ENCODE data around the gene KCNT1. TPM values are rescaled to one million over a fixed set of nuclear protein-coding genes. Genes with fewer than 3 reads are reported as not detected.

Gene KCNT1
- total RNA-seq, 1 experiment from 2014 or later: 0.68 TPM

- Histone ChIP-seq H2BK12ac (ENCODE audit: insufficient read length, low read depth, low read length) (no peak overlapping the region), H3K4ac (ENCODE audit: low read depth, low read length) (no peak overlapping the region), H3K9ac (ENCODE audit: extremely low read depth, insufficient read length, low read length) (no peak overlapping the region), H2AFZ (ENCODE audit: low read length) (no peak overlapping the region), H3K56ac (ENCODE audit: insufficient read length, low read depth, low read length) (no peak overlapping the region), H3K79me1 (ENCODE audit: insufficient read depth, low read depth, low read length, poor library complexity, severe bottlenecking) (no peaks in the 10 kb centered on the region), H4K5ac (ENCODE audit: insufficient read length, low read depth, low read length) (no peak overlapping the region), H3K9me3 (ENCODE audit: control insufficient read depth, low read depth, low read length) (no peaks in the 10 kb centered on the region), H3K27ac (ENCODE audit: insufficient read length, low read depth, low read length) (no peak overlapping the region), H3K14ac (ENCODE audit: insufficient read depth, low read length) (no peak overlapping the region), H2BK20ac (ENCODE audit: low read depth, low read length, poor library complexity, severe bottlenecking) (no peak overlapping the region), H3T11ph (ENCODE audit: low read length) (no peak overlapping the region), H3K23ac (ENCODE audit: insufficient read length, low read depth, low read length) (no peak overlapping the region), H3K18ac (ENCODE audit: insufficient read length, low read depth, low read length) (no peak overlapping the region), H3K4me1 (ENCODE audit: insufficient read depth, low read length) (no peaks in the 10 kb centered on the region), H2AK5ac (ENCODE audit: insufficient read length, low read length) (no peak overlapping the region), H3K23me2 (ENCODE audit: insufficient read length, low read depth, low read length, poor library complexity, severe bottlenecking) (no peaks in the 10 kb centered on the region), H2BK5ac (ENCODE audit: insufficient read length, low read length) (no peak overlapping the region), H3K4me2 (ENCODE audit: insufficient read depth, insufficient read length, low read length) (no peak overlapping the region), H2BK15ac (ENCODE audit: low read depth, low read length) (no peak overlapping the region), H4K91ac (ENCODE audit: insufficient read length, low read depth, low read length) (no peak overlapping the region), H3K79me2 (ENCODE audit: insufficient read depth, low read length) (no peaks in the 10 kb centered on the region), H4K20me1 (ENCODE audit: control insufficient read depth, insufficient read depth, insufficient read length) (peaks cover 2% of the 10 kb centered on the region), H3K27me3 (ENCODE audit: insufficient read depth, low read length) (no peaks in the 10 kb centered on the region), H4K8ac (replicated peaks; ENCODE audit: insufficient read length, low read depth, low read length) (no peak overlapping the region), H2BK120ac (ENCODE audit: low read depth, low read length, poor library complexity, severe bottlenecking) (no peak overlapping the region)
- Mint-ChIP-seq H3K27ac (no peak overlapping the region), H3K4me3 (no peak overlapping the region), H3K4me1 (no peaks in the 10 kb centered on the region), H3K36me3 (ENCODE audit: insufficient read depth in 1 of 3, low read depth in 3 of 3) (no peaks in the 10 kb centered on the region), H3K27me3 (ENCODE audit: low read depth) (no peaks in the 10 kb centered on the region; the same call in 1 of the 2 replicates), H3K9me3 (no peaks in the 10 kb centered on the region)
- no peak for DNase-seq
- TF ChIP-seq, protein P1, sequence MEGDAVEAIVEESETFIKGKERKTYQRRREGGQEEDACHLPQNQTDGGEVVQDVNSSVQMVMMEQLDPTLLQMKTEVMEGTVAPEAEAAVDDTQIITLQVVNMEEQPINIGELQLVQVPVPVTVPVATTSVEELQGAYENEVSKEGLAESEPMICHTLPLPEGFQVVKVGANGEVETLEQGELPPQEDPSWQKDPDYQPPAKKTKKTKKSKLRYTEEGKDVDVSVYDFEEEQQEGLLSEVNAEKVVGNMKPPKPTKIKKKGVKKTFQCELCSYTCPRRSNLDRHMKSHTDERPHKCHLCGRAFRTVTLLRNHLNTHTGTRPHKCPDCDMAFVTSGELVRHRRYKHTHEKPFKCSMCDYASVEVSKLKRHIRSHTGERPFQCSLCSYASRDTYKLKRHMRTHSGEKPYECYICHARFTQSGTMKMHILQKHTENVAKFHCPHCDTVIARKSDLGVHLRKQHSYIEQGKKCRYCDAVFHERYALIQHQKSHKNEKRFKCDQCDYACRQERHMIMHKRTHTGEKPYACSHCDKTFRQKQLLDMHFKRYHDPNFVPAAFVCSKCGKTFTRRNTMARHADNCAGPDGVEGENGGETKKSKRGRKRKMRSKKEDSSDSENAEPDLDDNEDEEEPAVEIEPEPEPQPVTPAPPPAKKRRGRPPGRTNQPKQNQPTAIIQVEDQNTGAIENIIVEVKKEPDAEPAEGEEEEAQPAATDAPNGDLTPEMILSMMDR (conservative IDR thresholded peaks at IDR 0.05): no peak
Observed at GRCh38 chr9:135777623-135778177, 75.7 kb downstream of the KCNT1 start.
